Ureter (tissue), 1 donor: ENCODE data around the gene GTF3C5. TPM values are rescaled to one million over a fixed set of nuclear protein-coding genes. Genes with fewer than 3 reads are reported as not detected.
"Not testable (repeated sequence)": the region's sequence is repeated elsewhere in the genome, so short reads cannot be mapped to it uniquely, and the experiment has no call there.

ENCODE experiments used
- DNase-seq: peaks from one replicate; pipeline ENCODE4 v3.0.0-alpha.2; 2020; ENCODE audit warnings: low spot score
- total RNA-seq: library from RNA; stranded (reverse); gene quantifications from one replicate; pipeline ENCODE4 v1.2.4, GENCODE V29; 2023
- donor health status: DM: yes; HTN: yes; CAD: no.

Gene GTF3C5
- total RNA-seq, 1 donor from 2014 or later, result 60.7 TPM

- DNase-seq, result no peak
Measured at GRCh38 chr9:133054194-133054890, 23.5 kb downstream of the GTF3C5 start.

- no peak for DNase-seq
Measured at GRCh38 chr9:133054966-133055365, 24.2 kb downstream of the GTF3C5 start.

- no peak for DNase-seq
Measured at GRCh38 chr9:133055788-133056420, 25.1 kb downstream of the GTF3C5 start.

- no peak for DNase-seq
Measured at GRCh38 chr9:133056533-133056932, 25.7 kb downstream of the GTF3C5 start.

GRCh38 chr9:133057006-133057405, 26.2 kb downstream of the GTF3C5 start:
- DNase-seq, result no peak

- DNase-seq, result no peak
Measured at GRCh38 chr9:133057553-133057952, 26.8 kb downstream of the GTF3C5 start.

GRCh38 chr9:133058071-133058470, 27.3 kb downstream of the GTF3C5 start:
- DNase-seq, result no peak

GRCh38 chr9:133058550-133059320, 27.9 kb downstream of the GTF3C5 start:
- DNase-seq, result no peak

GRCh38 chr9:133059623-133060022, 28.8 kb downstream of the GTF3C5 start:
- no peak for DNase-seq

GRCh38 chr9:133060417-133060841, 29.6 kb downstream of the GTF3C5 start:
- no peak for DNase-seq

- DNase-seq, result peak; percentile 64
Measured at GRCh38 chr9:133061019-133061763, 30.4 kb downstream of the GTF3C5 start.

GRCh38 chr9:133061764-133062145, 31.0 kb downstream of the GTF3C5 start, which contains the start of gene CEL:
CEL (plus strand) TSS chr9:133061981; CDS start chr9:133062003, 22 bp downstream.
- DNase-seq, result not testable (repeated sequence)

GRCh38 chr9:133062569-133062968, 31.8 kb downstream of the GTF3C5 start:
- DNase-seq, result not testable (repeated sequence)

- DNase-seq, result no peak
Measured at GRCh38 chr9:133063159-133063499, 32.3 kb downstream of the GTF3C5 start.

- no peak for DNase-seq
Measured at GRCh38 chr9:133063500-133064231, 32.9 kb downstream of the GTF3C5 start.

GRCh38 chr9:133064241-133065069, 33.7 kb downstream of the GTF3C5 start:
- DNase-seq, result no peak

- DNase-seq, result no peak
Measured at GRCh38 chr9:133065070-133065388, 34.2 kb downstream of the GTF3C5 start.

GRCh38 chr9:133066181-133066983, 35.6 kb downstream of the GTF3C5 start:
- DNase-seq, result no peak

GRCh38 chr9:133067006-133067405, 36.2 kb downstream of the GTF3C5 start:
- no peak for DNase-seq

- peak; percentile 75 for DNase-seq
Measured at GRCh38 chr9:133067813-133068212, 37.0 kb downstream of the GTF3C5 start.
